HG03378 (cell line): ENCODE measurements around the gene HIPK2.

Experiments
- ATAC-seq: cut with Tn5 transposase; IDR thresholded peaks from one replicate; pipeline ENCODE4 v1.9.1; 2021; ENCODE audit warnings: mild to moderate bottlenecking, moderate library complexity; ENCODE audit not compliant: unreplicated experiment

Gene HIPK2

GRCh38 chr7:139718141-139718540 lies 59.7 kb downstream of the HIPK2 start:
- ATAC-seq, result no peak

- ATAC-seq, result no peak
Measured at GRCh38 chr7:139716156-139716942, 61.4 kb downstream of the HIPK2 start.

- ATAC-seq, result no peak
Measured at GRCh38 chr7:139715194-139715815, 62.5 kb downstream of the HIPK2 start.

GRCh38 chr7:139714163-139714901 lies 63.5 kb downstream of the HIPK2 start:
- peak; percentile 97 for ATAC-seq

GRCh38 chr7:139713526-139714162 lies 64.2 kb downstream of the HIPK2 start:
- no peak for ATAC-seq

- no peak for ATAC-seq
Measured at GRCh38 chr7:139713061-139713460, 64.7 kb downstream of the HIPK2 start.

GRCh38 chr7:139711991-139712743 lies 65.6 kb downstream of the HIPK2 start:
- no peak for ATAC-seq

GRCh38 chr7:139710036-139710435 lies 67.8 kb downstream of the HIPK2 start:
- ATAC-seq, result no peak

GRCh38 chr7:139709485-139709884 lies 68.3 kb downstream of the HIPK2 start:
- ATAC-seq, result no peak

- peak; percentile 95 for ATAC-seq
Measured at GRCh38 chr7:139708541-139708940, 69.3 kb downstream of the HIPK2 start.

GRCh38 chr7:139706837-139707236 lies 71.0 kb downstream of the HIPK2 start:
- ATAC-seq, result no peak

- no peak for ATAC-seq
Measured at GRCh38 chr7:139704308-139704879, 73.4 kb downstream of the HIPK2 start.

GRCh38 chr7:139703487-139704307 lies 74.1 kb downstream of the HIPK2 start:
- ATAC-seq, result peak; percentile 12

GRCh38 chr7:139702811-139703486 lies 74.8 kb downstream of the HIPK2 start:
- peak; percentile 83 for ATAC-seq

GRCh38 chr7:139702313-139702731 lies 75.5 kb downstream of the HIPK2 start:
- ATAC-seq, result no peak

- no peak for ATAC-seq
Measured at GRCh38 chr7:139701908-139702307, 75.9 kb downstream of the HIPK2 start.

GRCh38 chr7:139700505-139701235 lies 77.1 kb downstream of the HIPK2 start:
- no peak for ATAC-seq
